Measurements from ENCODE around the gene PPARD. TPM values are rescaled to one million over a fixed set of nuclear protein-coding genes. Genes with fewer than 3 reads are reported as not detected.

PPARD gene
- total RNA-seq, 4 donors from 2014 or later: 22.6 to 33.8 (median 27.1) TPM

GRCh38 chr6:35451354-35452182 is 109.2 kb downstream of the PPARD start:
- WGBS, 2 donors: 16 to 17% methylated on average over 18 to 20 of the region's 20 CpGs
- intact Hi-C loops (cut with DNase I; ENCODE audit: low total_unique reads): loop anchor here (2.0 kb wide), 1 partner anchor 111 kb away; no protein-coding TSS in a partner anchor
- no peak for DNase-seq (ENCODE audit: low spot score in 2 of 2)
- TF ChIP-seq CTCF (IDR thresholded peaks at IDR 0.05) (no peak), POLR2A (IDR thresholded peaks at IDR 0.05) (no peak)
- H3K4me3 ChIP-seq (ENCODE audit: low read depth, poor library complexity, severe bottlenecking): no peak overlapping the region

GRCh38 chr6:35452183-35453090 is 110.1 kb downstream of the PPARD start, which contains the start of gene FANCE:
FANCE (plus strand) TSS chr6:35452338; CDS start chr6:35452546, 208 bp downstream.
- TF ChIP-seq CTCF (IDR thresholded peaks at IDR 0.05): no peak
- WGBS, 2 donors: 1% methylated on average over 37 to 49 of the region's 87 CpGs
- DNase-seq (ENCODE audit: low spot score in 2 of 2): peak; percentile 94 to 100
- intact Hi-C loops (cut with DNase I; ENCODE audit: low total_unique reads): loop anchor here (2.0 kb wide), 1 partner anchor 112 kb away; no protein-coding TSS in a partner anchor
- H3K4me3 ChIP-seq (ENCODE audit: low read depth, poor library complexity, severe bottlenecking): peak within 1 kb of the TSS; percentile 56

DNA sequence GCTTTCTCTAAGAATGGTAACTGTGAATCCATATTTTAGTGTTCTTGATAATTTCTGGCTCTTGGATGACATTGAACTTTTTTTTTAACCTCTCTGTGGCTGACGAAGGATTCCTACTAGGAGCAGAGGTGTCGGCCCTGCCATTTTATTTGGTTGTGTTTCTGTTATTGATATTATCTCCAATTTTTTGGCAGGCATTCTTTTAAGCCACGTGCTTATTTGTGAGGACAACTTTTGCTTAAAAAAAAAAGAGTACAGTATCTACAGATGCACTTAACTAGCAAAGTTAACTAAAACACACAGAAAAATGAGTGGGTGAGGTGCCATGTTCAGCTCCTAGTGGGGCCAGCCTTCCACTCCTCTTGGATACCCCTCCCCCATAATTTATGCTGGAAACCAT is 110.9 kb downstream of the PPARD start:
- H3K4me3 ChIP-seq (ENCODE audit: low read depth, poor library complexity, severe bottlenecking): no peak overlapping the region
- 9 to 13% methylated on average over 3 of the region's 3 CpGs for WGBS, 2 donors
- no peak for DNase-seq (ENCODE audit: low spot score in 2 of 2)
- TF ChIP-seq CTCF (IDR thresholded peaks at IDR 0.05): no peak
- TF ChIP-seq POLR2A (IDR thresholded peaks at IDR 0.05): no peak
- intact Hi-C loops (cut with DNase I; ENCODE audit: low total_unique reads): loop anchor here (2.0 kb wide), 1 partner anchor 112 kb away; no protein-coding TSS in a partner anchor

GRCh38 chr6:35454391-35455110 is 112.2 kb downstream of the PPARD start:
- TF ChIP-seq POLR2A (IDR thresholded peaks at IDR 0.05) (no peak), CTCF (IDR thresholded peaks at IDR 0.05) (no peak)
- WGBS, 2 donors: 51 to 58% methylated on average over 9 of the region's 9 CpGs
- DNase-seq (ENCODE audit: low spot score in 2 of 2): no peak
- intact Hi-C loops (cut with DNase I; ENCODE audit: low total_unique reads): no loop called here
- H3K4me3 ChIP-seq (ENCODE audit: low read depth, poor library complexity, severe bottlenecking): no peak overlapping the region

DNA sequence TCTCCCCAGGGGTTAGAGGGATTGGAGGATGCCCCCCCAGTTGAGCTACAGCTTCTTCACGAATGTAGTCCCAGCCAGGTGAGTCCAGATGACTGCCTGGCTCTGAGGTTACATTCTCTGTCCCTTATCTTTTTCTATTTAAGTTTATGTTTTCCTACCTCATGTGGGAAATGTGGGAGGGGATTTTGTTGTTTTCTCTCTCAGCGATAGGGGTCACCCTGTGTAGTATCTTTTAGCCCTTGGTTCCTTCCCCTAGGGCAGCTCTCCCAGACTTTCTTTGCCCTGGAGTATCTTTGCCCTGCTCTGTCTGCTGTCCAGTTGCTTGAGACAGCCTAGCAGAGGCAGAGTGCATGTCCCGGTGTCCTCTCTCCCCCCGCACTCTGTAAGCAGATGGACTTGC is 115.5 kb downstream of the PPARD start:
- TF ChIP-seq CTCF (IDR thresholded peaks at IDR 0.05): no peak
- no peak for TF ChIP-seq POLR2A (IDR thresholded peaks at IDR 0.05)
- H3K4me3 ChIP-seq (ENCODE audit: low read depth, poor library complexity, severe bottlenecking): no peak overlapping the region
- WGBS, 2 donors: 81 to 89% methylated on average over 4 of the region's 4 CpGs
- intact Hi-C loops (cut with DNase I; ENCODE audit: low total_unique reads): no loop called here
- DNase-seq (ENCODE audit: low spot score in 2 of 2): no peak

All from lower leg skin (tissue), 4 donors.